Ishikawa (cell line): Measurements from ENCODE around the gene AP1S3.
A peak's percentile ranks its signal among the peaks of the same experiment; 100 is the strongest.

Source experiments
- CEBPB ChIP-seq: IDR thresholded peaks from 2 replicates; pipeline ENCODE4 v1.6.1; 2012
- CREB1 ChIP-seq: IDR thresholded peaks from 2 replicates; pipeline ENCODE4 v1.6.1; 2012; ENCODE audit warnings: low read depth
- EGR1 ChIP-seq: IDR thresholded peaks from 2 replicates; pipeline ENCODE4 v1.6.1; 2012
- EP300 ChIP-seq: IDR thresholded peaks from 2 replicates; pipeline ENCODE4 v1.6.1; 2012; ENCODE audit warnings: borderline replicate concordance
- FOXM1 ChIP-seq: IDR thresholded peaks from 2 replicates; pipeline ENCODE4 v1.6.1; 2012; ENCODE audit warnings: low read depth, borderline replicate concordance
- MAX ChIP-seq: IDR thresholded peaks from 2 replicates; pipeline ENCODE4 v1.6.1; 2012
- NFIC ChIP-seq: IDR thresholded peaks from 2 replicates; pipeline ENCODE4 v1.6.1; 2012
- RAD21 ChIP-seq: IDR thresholded peaks from 2 replicates; pipeline ENCODE4 v1.6.1; 2012; ENCODE audit warnings: low read depth
- REST ChIP-seq: IDR thresholded peaks from 2 replicates; pipeline ENCODE4 v1.6.1; 2012; ENCODE audit warnings: low read depth, mild to moderate bottlenecking
- TAF1 ChIP-seq: IDR thresholded peaks from 2 replicates; pipeline ENCODE4 v1.6.1; 2012; ENCODE audit warnings: low read depth, mild to moderate bottlenecking
- TCF12 ChIP-seq: IDR thresholded peaks from 2 replicates; pipeline ENCODE4 v1.6.1; 2012; ENCODE audit warnings: low read depth
- TEAD4 ChIP-seq: IDR thresholded peaks from 2 replicates; pipeline ENCODE4 v1.6.1; 2012
- USF1 ChIP-seq: IDR thresholded peaks from 2 replicates; pipeline ENCODE4 v1.6.1; 2012
- YY1 ChIP-seq: IDR thresholded peaks from 2 replicates; pipeline ENCODE4 v1.6.1; 2012; ENCODE audit warnings: low read depth
- ZBTB7A ChIP-seq: IDR thresholded peaks from 2 replicates; pipeline ENCODE4 v1.6.1; 2012; ENCODE audit warnings: low read depth

Gene AP1S3

GRCh38 chr2:223870840-223871611, 33.6 kb upstream of the AP1S3 start:
- TF ChIP-seq CEBPB = peak; percentile 18; the same call in 1 of the 2 replicates
- TF ChIP-seq FOXM1 = no peak

GRCh38 chr2:223868005-223868404, 30.6 kb upstream of the AP1S3 start:
- TF ChIP-seq FOXM1 = no peak

GRCh38 chr2:223865907-223866508, 28.6 kb upstream of the AP1S3 start:
- no peak for TF ChIP-seq TCF12
- TF ChIP-seq EGR1 = no peak
- TF ChIP-seq TEAD4 = no peak
- TF ChIP-seq YY1 = no peak
- no peak for TF ChIP-seq USF1
- no peak for TF ChIP-seq MAX
- no peak for TF ChIP-seq EP300
- no peak for TF ChIP-seq FOXM1
- no peak for TF ChIP-seq RAD21
- TF ChIP-seq CREB1 = no peak
- TF ChIP-seq TAF1 = no peak
- TF ChIP-seq REST = no peak
- TF ChIP-seq NFIC = no peak
- TF ChIP-seq ZBTB7A = no peak

- no peak for TF ChIP-seq YY1
- no peak for TF ChIP-seq ZBTB7A
- TF ChIP-seq TCF12 = no peak
- TF ChIP-seq REST = no peak
- TF ChIP-seq MAX = no peak
- no peak for TF ChIP-seq EP300
- no peak for TF ChIP-seq USF1
- TF ChIP-seq FOXM1 = no peak
- TF ChIP-seq TEAD4 = no peak
- TF ChIP-seq NFIC = no peak
- TF ChIP-seq CREB1 = no peak
- no peak for TF ChIP-seq RAD21
- no peak for TF ChIP-seq EGR1
- no peak for TF ChIP-seq TAF1
Measured at GRCh38 chr2:223865124-223865523, 27.7 kb upstream of the AP1S3 start.

- no peak for TF ChIP-seq RAD21
- TF ChIP-seq FOXM1 = no peak
- TF ChIP-seq TCF12 = no peak
- TF ChIP-seq ZBTB7A = no peak
- TF ChIP-seq REST = no peak
- no peak for TF ChIP-seq CEBPB
- no peak for TF ChIP-seq CREB1
- no peak for TF ChIP-seq EGR1
- TF ChIP-seq TAF1 = no peak
- TF ChIP-seq TEAD4 = no peak
- no peak for TF ChIP-seq USF1
- no peak for TF ChIP-seq NFIC
- no peak for TF ChIP-seq MAX
Measured at GRCh38 chr2:223863491-223863890, 26.1 kb upstream of the AP1S3 start.
